ENCODE data around the gene LHFPL2.
"Not testable (repeated sequence)": the region's sequence is repeated elsewhere in the genome, so short reads cannot be mapped to it uniquely, and the experiment has no call there.

Gene LHFPL2

DNA sequence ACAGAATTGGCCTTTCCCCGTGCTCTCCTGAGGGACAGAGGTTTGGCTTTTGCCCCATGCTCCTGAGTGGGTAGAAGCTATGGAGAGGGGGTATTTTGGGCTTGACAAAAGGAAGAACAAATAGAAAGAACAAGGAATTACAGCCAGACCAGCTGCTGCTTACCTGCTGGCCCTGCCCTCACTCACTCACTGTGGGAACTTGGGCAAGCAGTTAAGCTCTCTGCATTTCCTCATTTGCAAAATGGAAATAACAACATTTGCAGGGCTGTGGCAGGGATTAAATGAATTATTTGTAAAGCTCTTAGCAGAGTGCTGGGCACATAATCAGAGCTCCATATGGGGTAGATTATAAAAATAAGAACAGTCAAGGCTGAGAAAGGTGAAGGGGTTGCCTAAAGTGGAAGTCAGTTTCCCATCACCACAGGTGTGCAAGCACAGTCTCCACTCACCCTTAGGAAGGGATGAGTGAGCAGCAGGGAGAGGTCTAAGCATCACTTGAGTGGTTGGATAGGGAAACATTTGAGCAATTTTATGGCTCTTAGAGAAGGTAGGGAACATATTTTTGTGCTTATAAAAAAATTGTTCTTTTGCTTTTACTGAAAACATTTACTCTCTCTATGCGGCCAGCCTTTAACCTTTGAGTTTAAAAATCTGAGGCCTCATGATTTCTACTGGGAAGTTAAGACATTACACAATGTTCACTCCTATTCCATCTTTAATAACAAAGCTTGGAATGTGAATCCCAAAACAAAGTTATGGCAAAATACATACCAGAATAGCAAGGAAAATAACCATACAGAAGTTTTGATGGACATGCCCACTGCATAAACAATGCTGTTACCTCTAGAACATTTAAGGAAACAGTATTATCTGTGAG, 42.8 kb upstream of the LHFPL2 start:
- H3K27me3 ChIP-seq (ENCODE audit: insufficient read depth, poor library complexity, severe bottlenecking) = no peaks in the 10 kb centered on the region
- peak in 1 of 2 experiments; percentile 4 for DNase-seq (ENCODE audit: low read depth in 1 of 2, low spot score in 1 of 2)
- no peak overlapping the region for H3K27ac ChIP-seq (replicated peaks)
- H3K4me3 ChIP-seq (replicated peaks; ENCODE audit: insufficient read depth, low read length) = no peak overlapping the region
- TF ChIP-seq REST (IDR thresholded peaks at IDR 0.05; ENCODE audit: insufficient replicate concordance, low read depth) (no peak), GABPA (IDR thresholded peaks at IDR 0.05; ENCODE audit: low read depth) (no peak), SPI1 (IDR thresholded peaks at IDR 0.05; ENCODE audit: borderline replicate concordance, low read depth) (peak; percentile 53; the same call in 1 of the 2 replicates)
- TF ChIP-seq, protein P1, sequence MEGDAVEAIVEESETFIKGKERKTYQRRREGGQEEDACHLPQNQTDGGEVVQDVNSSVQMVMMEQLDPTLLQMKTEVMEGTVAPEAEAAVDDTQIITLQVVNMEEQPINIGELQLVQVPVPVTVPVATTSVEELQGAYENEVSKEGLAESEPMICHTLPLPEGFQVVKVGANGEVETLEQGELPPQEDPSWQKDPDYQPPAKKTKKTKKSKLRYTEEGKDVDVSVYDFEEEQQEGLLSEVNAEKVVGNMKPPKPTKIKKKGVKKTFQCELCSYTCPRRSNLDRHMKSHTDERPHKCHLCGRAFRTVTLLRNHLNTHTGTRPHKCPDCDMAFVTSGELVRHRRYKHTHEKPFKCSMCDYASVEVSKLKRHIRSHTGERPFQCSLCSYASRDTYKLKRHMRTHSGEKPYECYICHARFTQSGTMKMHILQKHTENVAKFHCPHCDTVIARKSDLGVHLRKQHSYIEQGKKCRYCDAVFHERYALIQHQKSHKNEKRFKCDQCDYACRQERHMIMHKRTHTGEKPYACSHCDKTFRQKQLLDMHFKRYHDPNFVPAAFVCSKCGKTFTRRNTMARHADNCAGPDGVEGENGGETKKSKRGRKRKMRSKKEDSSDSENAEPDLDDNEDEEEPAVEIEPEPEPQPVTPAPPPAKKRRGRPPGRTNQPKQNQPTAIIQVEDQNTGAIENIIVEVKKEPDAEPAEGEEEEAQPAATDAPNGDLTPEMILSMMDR (IDR thresholded peaks at IDR 0.05; ENCODE audit: insufficient read depth, low read length) = no peak

GRCh38 chr5:78690253-78690972, 41.8 kb upstream of the LHFPL2 start:
- H3K27ac ChIP-seq (replicated peaks) = no peak overlapping the region
- H3K27me3 ChIP-seq (ENCODE audit: insufficient read depth, poor library complexity, severe bottlenecking) = no peaks in the 10 kb centered on the region
- TF ChIP-seq REST (IDR thresholded peaks at IDR 0.05; ENCODE audit: insufficient replicate concordance, low read depth) (no peak), POLR2AphosphoS5 (IDR thresholded peaks at IDR 0.05; ENCODE audit: low read depth) (no peak), GABPA (IDR thresholded peaks at IDR 0.05; ENCODE audit: low read depth) (no peak), SPI1 (IDR thresholded peaks at IDR 0.05; ENCODE audit: borderline replicate concordance, low read depth) (no peak)
- TF ChIP-seq, protein P1 (IDR thresholded peaks at IDR 0.05; ENCODE audit: insufficient read depth, low read length) = no peak
- no peak overlapping the region for H3K4me3 ChIP-seq (replicated peaks; ENCODE audit: insufficient read depth, low read length)
- no peak for DNase-seq (ENCODE audit: low read depth in 1 of 2, low spot score in 1 of 2)

DNA sequence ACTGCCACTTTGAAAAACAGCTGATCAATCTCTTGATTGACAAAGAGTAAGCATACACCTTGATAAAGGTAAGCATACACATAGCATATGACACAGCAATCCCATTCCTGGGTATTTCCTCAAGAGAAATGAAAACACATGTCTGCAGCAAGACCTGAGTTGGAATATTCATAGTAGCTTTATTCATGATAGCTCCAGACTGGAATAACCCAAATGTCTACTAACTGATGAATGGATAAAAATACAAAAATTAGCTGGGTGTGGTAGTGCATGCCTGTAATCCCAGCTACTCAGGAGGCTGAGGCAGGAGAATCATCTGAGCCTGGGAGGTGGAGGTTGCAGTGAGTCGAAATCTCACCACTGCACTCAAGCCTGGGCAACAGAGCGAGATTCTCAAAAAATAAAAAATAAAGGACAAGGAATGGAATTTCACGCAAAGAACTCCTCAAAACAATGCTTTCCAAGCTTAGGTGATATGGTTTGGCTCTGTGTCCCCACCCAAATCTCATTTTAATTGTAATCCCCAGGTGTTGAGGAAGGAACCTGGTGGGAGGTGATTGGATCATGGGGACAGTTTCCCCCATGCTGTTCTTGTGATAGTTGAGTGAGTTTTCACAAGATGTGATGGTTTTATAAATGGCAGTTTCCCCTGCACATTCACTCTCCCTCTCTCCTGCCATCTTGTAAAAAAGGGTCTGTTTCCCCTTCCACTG, 41.1 kb upstream of the LHFPL2 start:
- DNase-seq (ENCODE audit: low read depth in 1 of 2, low spot score in 1 of 2) = no peak
- TF ChIP-seq, protein P1 (IDR thresholded peaks at IDR 0.05; ENCODE audit: insufficient read depth, low read length) = no peak
- TF ChIP-seq REST (IDR thresholded peaks at IDR 0.05; ENCODE audit: insufficient replicate concordance, low read depth) (no peak), POLR2AphosphoS5 (IDR thresholded peaks at IDR 0.05; ENCODE audit: low read depth) (no peak), SPI1 (IDR thresholded peaks at IDR 0.05; ENCODE audit: borderline replicate concordance, low read depth) (no peak), GABPA (IDR thresholded peaks at IDR 0.05; ENCODE audit: low read depth) (no peak)
- H3K27ac ChIP-seq (replicated peaks) = no peak overlapping the region
- H3K27me3 ChIP-seq (ENCODE audit: insufficient read depth, poor library complexity, severe bottlenecking) = no peaks in the 10 kb centered on the region
- H3K4me3 ChIP-seq (replicated peaks; ENCODE audit: insufficient read depth, low read length) = no peak overlapping the region

DNA sequence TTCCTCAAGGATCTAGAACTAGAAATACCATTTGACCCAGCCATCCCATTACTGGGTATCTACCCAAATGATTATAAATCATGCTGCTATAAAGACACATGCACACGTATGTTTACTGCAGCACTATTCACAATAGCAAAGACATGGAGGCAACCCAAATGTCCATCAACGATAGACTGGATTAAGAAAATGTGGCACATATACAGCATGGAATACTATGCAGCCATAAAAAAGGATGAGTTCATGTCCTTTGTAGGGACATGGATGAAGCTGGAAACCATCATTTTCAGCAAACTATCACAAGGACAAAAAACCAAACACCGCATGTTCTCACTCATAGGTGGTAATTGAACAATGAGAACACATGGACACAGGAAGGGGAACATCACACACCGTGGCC, 38.9 kb upstream of the LHFPL2 start:
- not testable (repeated sequence) for H3K4me3 ChIP-seq (replicated peaks; ENCODE audit: insufficient read depth, low read length); DNase-seq (ENCODE audit: low read depth in 1 of 2, low spot score in 1 of 2); H3K27me3 ChIP-seq (ENCODE audit: insufficient read depth, poor library complexity, severe bottlenecking); H3K27ac ChIP-seq (replicated peaks)

DNA sequence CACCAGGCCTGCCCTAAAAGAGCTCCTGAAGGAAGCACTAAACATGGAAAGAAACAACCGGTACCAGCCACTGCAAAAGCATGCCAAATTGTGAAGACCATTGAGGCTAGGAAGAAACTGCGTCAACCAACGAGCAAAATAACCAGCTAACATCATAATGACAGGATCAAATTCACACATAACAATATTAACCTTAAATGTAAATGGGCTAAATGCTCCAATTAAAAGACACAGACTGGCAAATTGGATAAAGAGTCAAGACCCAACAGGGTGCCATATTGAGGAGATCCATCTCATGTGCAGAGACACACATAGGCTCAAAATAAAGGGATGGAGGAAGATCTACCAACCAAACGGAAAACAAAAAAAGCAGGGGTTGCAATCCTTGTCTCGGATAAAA, 35.3 kb upstream of the LHFPL2 start:
- not testable (repeated sequence) for DNase-seq (ENCODE audit: low read depth in 1 of 2, low spot score in 1 of 2); H3K4me3 ChIP-seq (replicated peaks; ENCODE audit: insufficient read depth, low read length)

More for the DNA sequence above, 35.3 kb upstream of the LHFPL2 start:
- not testable (repeated sequence) for H3K27me3 ChIP-seq (ENCODE audit: insufficient read depth, poor library complexity, severe bottlenecking); H3K27ac ChIP-seq (replicated peaks)
